Nephron progenitor cell (in vitro differentiated cells): ENCODE measurements around the gene TMA7B.

Experiments used
- DNase-seq: peaks from one replicate; pipeline ENCODE4 v3.0.0; 2021
- H3K27ac Mint-ChIP-seq: 2 replicates; pipeline ENCODE4 v1.8.0; 2021; ENCODE audit warnings: mild to moderate bottlenecking, moderate library complexity, mixed read lengths
- H3K27me3 Mint-ChIP-seq: 2 replicates; pipeline ENCODE4 v1.8.0; 2021; ENCODE audit warnings: mild to moderate bottlenecking, low read depth, mixed read lengths; ENCODE audit not compliant: poor library complexity
- H3K36me3 Mint-ChIP-seq: 2 replicates; pipeline ENCODE4 v1.8.0; 2021; ENCODE audit warnings: low read depth, mixed read lengths
- H3K4me1 Mint-ChIP-seq: 2 replicates; pipeline ENCODE4 v1.8.0; 2021; ENCODE audit warnings: mixed read lengths
- H3K4me3 Mint-ChIP-seq: 2 replicates; pipeline ENCODE4 v1.8.0; 2021; ENCODE audit warnings: mild to moderate bottlenecking, moderate library complexity, mixed read lengths
- H3K9me3 Mint-ChIP-seq: 2 replicates; pipeline ENCODE4 v1.8.0; 2021; ENCODE audit warnings: mild to moderate bottlenecking, moderate library complexity, mixed read lengths
- CTCF ChIP-seq: fragments of 200-600 bp; sonication (generic); IDR thresholded peaks from 2 replicates; pipeline ENCODE4 v1.5.0; 2021; ENCODE audit warnings: antibody characterized with exemption

Gene TMA7B

GRCh38 chr22:39958009-39958711 is 2.0 kb upstream of the TMA7B start:
- H3K27ac Mint-ChIP-seq: no peak overlapping the region
- no peak overlapping the region for H3K4me3 Mint-ChIP-seq
- TF ChIP-seq CTCF: no peak
- no peaks in the 10 kb centered on the region for H3K36me3 Mint-ChIP-seq
- H3K4me1 Mint-ChIP-seq: peaks cover 55% of the 10 kb centered on the region
- no peaks in the 10 kb centered on the region for H3K9me3 Mint-ChIP-seq
- H3K27me3 Mint-ChIP-seq: peaks cover 18% of the 10 kb centered on the region
- DNase-seq: no peak

- TF ChIP-seq CTCF: no peak
- H3K27ac Mint-ChIP-seq: peak overlapping the region; percentile 41
- H3K4me1 Mint-ChIP-seq: peaks cover 46% of the 10 kb centered on the region
These were observed 1.1 kb upstream of the TMA7B start for GRCh38 chr22:39958949-39959639.

GRCh38 chr22:39960791-39961746 is 872 bp downstream of the TMA7B start:
- Mint-ChIP-seq H3K4me3 (no peak overlapping the region), H3K9me3 (no peaks in the 10 kb centered on the region), H3K27ac (no peak overlapping the region), H3K4me1 (peaks cover 46% of the 10 kb centered on the region), H3K27me3 (peaks cover 10% of the 10 kb centered on the region), H3K36me3 (no peaks in the 10 kb centered on the region)
- DNase-seq: no peak
- no peak for TF ChIP-seq CTCF

More at GRCh38 chr22:39958949-39959639, 1.1 kb upstream of the TMA7B start:
- H3K9me3 Mint-ChIP-seq: no peaks in the 10 kb centered on the region
- H3K4me3 Mint-ChIP-seq: no peak overlapping the region
- no peak for DNase-seq
- H3K27me3 Mint-ChIP-seq: peaks cover 15% of the 10 kb centered on the region
- no peaks in the 10 kb centered on the region for H3K36me3 Mint-ChIP-seq

GRCh38 chr22:39962071-39962470 is 1.9 kb downstream of the TMA7B start:
- Mint-ChIP-seq H3K27me3 (peaks cover 10% of the 10 kb centered on the region), H3K4me1 (peaks cover 52% of the 10 kb centered on the region), H3K4me3 (no peak overlapping the region), H3K27ac (no peak overlapping the region), H3K36me3 (no peaks in the 10 kb centered on the region), H3K9me3 (no peaks in the 10 kb centered on the region)
- no peak for DNase-seq
- no peak for TF ChIP-seq CTCF

- DNase-seq: no peak
- no peaks in the 10 kb centered on the region for H3K27me3 Mint-ChIP-seq
- no peaks in the 10 kb centered on the region for H3K36me3 Mint-ChIP-seq
- no peaks in the 10 kb centered on the region for H3K9me3 Mint-ChIP-seq
- TF ChIP-seq CTCF: no peak
- H3K4me3 Mint-ChIP-seq: no peak overlapping the region
- no peak overlapping the region for H3K27ac Mint-ChIP-seq
- H3K4me1 Mint-ChIP-seq: peaks cover 40% of the 10 kb centered on the region
These were observed 5.6 kb downstream of the TMA7B start for GRCh38 chr22:39965748-39966147.
